GM12878 (cell line): Measurements from ENCODE around the gene A2ML1. TPM values are rescaled to one million over a fixed set of nuclear protein-coding genes. Genes with fewer than 3 reads are reported as not detected.

Experiments
- ATAC-seq: fragments of 200-7000 bp; cut with Tn5 transposase; 3 replicates; pipeline ENCODE4 v1.9.1; 2020; ENCODE audit warnings: mild to moderate bottlenecking, moderate library complexity
- BruUV-seq: library from RNA; stranded (reverse); fragments of 400-500 nt; replicated peaks from 2 replicates; lab custom pipeline; 2021; lab: Mats Ljungman, UMichigan
- CTCF ChIA-PET: fragments of 300-600 bp; sonication (Branson Sonifier 250); formaldehyde crosslinking; extraction: SDS; loops from one replicate; lab custom pipeline; 2021; ENCODE audit warnings: inconsistent platforms; lab: Yijun Ruan, JAX
- POLR2A ChIA-PET: fragments of 350-600 bp; formaldehyde crosslinking; extraction: SDS; loops from one replicate; lab custom pipeline; 2021; ENCODE audit warnings: inconsistent platforms; lab: Charles Lee
- RAD21 ChIA-PET: fragments of 300-600 bp; sonication (Branson Sonifier 250); formaldehyde crosslinking; loops from one replicate; lab custom pipeline; 2023; ENCODE audit warnings: antibody characterized with exemption; ENCODE audit not compliant: unreplicated experiment; lab: Charles Lee
- SMC1A ChIA-PET: fragments of 300-600 bp; sonication (Branson Sonifier 250); formaldehyde crosslinking; loops from one replicate; lab custom pipeline; 2023; ENCODE audit not compliant: unreplicated experiment, uncharacterized antibody; lab: Charles Lee
- DNase-seq: peaks from one replicate; pipeline ENCODE4 v3.0.0-alpha.2; 2011; ENCODE audit warnings: low read depth, low spot score
- FAIRE-seq: peaks from 3 replicates; lab custom pipeline; 2011; peaks lifted over from hg19 to GRCh38; lab: Jason Lieb, UNC
- H2AFZ ChIP-seq: 2 replicates; pipeline ENCODE4 v1.6.0; 2011; ENCODE audit warnings: low read depth, low read length, control low read depth; ENCODE audit not compliant: control insufficient read depth
- H3K27ac ChIP-seq: 2 replicates; pipeline ENCODE4 v1.5.1; 2011; ENCODE audit warnings: control low read depth; ENCODE audit not compliant: control insufficient read depth, insufficient read depth
- H3K27me3 ChIP-seq, 2 experiments: replicated peaks in 1 of 2; 2 replicates each; pipeline versions ENCODE4 v1.6.0 to v1.6.1; 2011; ENCODE audit warnings: low read length in 1 of 2; ENCODE audit not compliant: control insufficient read depth in 2 of 2, insufficient read depth in 2 of 2
- H3K36me3 ChIP-seq, 2 experiments: 2 replicates each; pipeline ENCODE4 v1.5.1; 2011; ENCODE audit warnings: low read length in 1 of 2; ENCODE audit not compliant: control insufficient read depth in 2 of 2, insufficient read depth in 2 of 2
- H3K4me1 ChIP-seq: 2 replicates; pipeline ENCODE4 v1.6.1; 2011; ENCODE audit warnings: mild to moderate bottlenecking, low read length, moderate library complexity, mixed read lengths; ENCODE audit not compliant: control insufficient read depth, insufficient read depth
- H3K4me2 ChIP-seq: 2 replicates; pipeline ENCODE4 v1.6.0; 2011; ENCODE audit warnings: control low read depth; ENCODE audit not compliant: control insufficient read depth, insufficient read depth
- H3K4me3 ChIP-seq: fragments of 200-600 bp; sonication (generic); 2 replicates; pipeline ENCODE4 v1.5.1; 2016
- H3K79me2 ChIP-seq: 2 replicates; pipeline ENCODE4 v1.6.0; 2011; ENCODE audit warnings: low read length; ENCODE audit not compliant: control insufficient read depth, insufficient read depth
- H3K9ac ChIP-seq: 2 replicates; pipeline ENCODE4 v1.8.0; 2011; ENCODE audit warnings: low read length, control low read depth, mixed read lengths; ENCODE audit not compliant: control insufficient read depth, insufficient read depth
- H3K9me3 ChIP-seq: replicated peaks from 3 replicates; pipeline ENCODE4 v1.5.1; 2011; ENCODE audit warnings: mild to moderate bottlenecking, low read length; ENCODE audit not compliant: control insufficient read depth, insufficient read depth
- H4K20me1 ChIP-seq: 2 replicates; pipeline ENCODE4 v1.6.0; 2011; ENCODE audit not compliant: control insufficient read depth, insufficient read depth
- CTCF ChIP-seq, 3 experiments: IDR thresholded peaks in 2 of 3; conservative IDR thresholded peaks in 1 of 3; 2 replicates each; pipeline ENCODE4 v1.5.1; 2011; ENCODE audit warnings: low read depth in 3 of 3, low read length in 3 of 3, mild to moderate bottlenecking in 3 of 3, control low read depth in 2 of 3, moderate library complexity in 2 of 3, inconsistent platforms in 1 of 3, mixed read lengths in 1 of 3; ENCODE audit not compliant: control insufficient read depth in 2 of 3, insufficient read depth in 1 of 3; ENCODE audit errors: extremely low read depth in 1 of 3
- EED ChIP-seq: sonication (generic); IDR thresholded peaks from 2 replicates; pipeline ENCODE4 v1.6.1; 2016; ENCODE audit warnings: antibody characterized with exemption, low read depth
- JUND ChIP-seq: IDR thresholded peaks from 2 replicates; pipeline ENCODE4 v1.6.1; 2012; ENCODE audit warnings: low read depth, mild to moderate bottlenecking, low read length, improper control_type of control experiment, moderate library complexity
- WGBS: methylation state at CpG from one replicate; pipeline ENCODE4 v1.1.6; 2016; ENCODE audit warnings: low lambda C conversion rate; ENCODE audit not compliant: insufficient replicate concordance, insufficient coverage; ENCODE audit errors: missing lambda C conversion rate; 5-methylcytosine and 5-hydroxymethylcytosine counted together
- in situ Hi-C: fragments of 300-500 bp; cut with MboI; formaldehyde crosslinking; loops from 9 replicates; pipeline ENCODE4 v1.14.3; 2018; ENCODE audit warnings: mixed read lengths
- intact Hi-C: fragments of 100-400 bp; cut with micrococcal nuclease; formaldehyde crosslinking; loops from one replicate; pipeline ENCODE4 v1.14.2; 2022; ENCODE audit not compliant: unreplicated experiment
- polyA plus RNA-seq, 11 experiments: library from polyadenylated mRNA; depleted of rRNA in 4 of 11; unstranded in 6 of 11; stranded (reverse) in 5 of 11; fragments of >200 nt; fragmentation: Nextera tagmentation in 4 of 11; fragmentation: Illumina TruSeq in 1 of 11; extraction: Ambion mirVana in 4 of 11; extraction: Trizol in 1 of 11; gene quantifications; 1 replicate in 1 of 11; 2 replicates in 10 of 11; pipeline versions ENCODE4 v1.2.1 to v1.2.3, GENCODE V29; 2011 to 2016; ENCODE audit warnings: inconsistent platforms in 2 of 11, missing spikeins in 2 of 11, low read depth in 1 of 11
- total RNA-seq, 4 experiments: library from RNA; depleted of rRNA in 3 of 4; stranded (reverse); fragments of >200 nt in 3 of 4; fragmentation: Illumina TruSeq in 1 of 4; extraction: Trizol in 1 of 4; gene quantifications; 2 replicates each; pipeline versions ENCODE4 v1.2.1 to v1.2.3, GENCODE V29; 2013 to 2021

Gene A2ML1
- total and polyA plus RNA-seq, 10 of the 15 experiments (the other 5 are each of a cell fraction or from before 2014, with no cell fraction given), result not detected

GRCh38 chr12:8781381-8782127 is 40.9 kb upstream of the A2ML1 start:
- no peak overlapping the region for H3K4me3 ChIP-seq
- intact Hi-C loops, result loop anchor here (5.0 kb wide), 2 partner anchors 239 to 261 kb away; partner anchors contain the start of gene CLEC4E
- H3K27me3 ChIP-seq, result no peaks in the 10 kb centered on the region; a peak in 1 of 4 replicates
- no peak overlapping the region for H3K4me2 ChIP-seq
- TF ChIP-seq JUND, result no peak
- no peak for TF ChIP-seq CTCF (IDR thresholded peaks at IDR 0.05 in 2 of 3, conservative IDR thresholded peaks at IDR 0.05 in 1 of 3; ENCODE audit: control insufficient read depth in 2 of 3, extremely low read depth in 1 of 3, insufficient read depth in 1 of 3, low read depth in 3 of 3, low read length in 3 of 3)
- no peak for TF ChIP-seq EED
- H3K79me2 ChIP-seq, result no peaks in the 10 kb centered on the region
- H3K4me1 ChIP-seq, result no peaks in the 10 kb centered on the region
- ATAC-seq, result no peak
- RAD21 ChIA-PET, result no interaction called here
- BruUV-seq, result no TSS peak
- H4K20me1 ChIP-seq, result no peaks in the 10 kb centered on the region
- H3K9me3 ChIP-seq, result no peaks in the 10 kb centered on the region
- no peak for FAIRE-seq
- no peaks in the 10 kb centered on the region for H3K36me3 ChIP-seq
- SMC1A ChIA-PET, result interaction anchor here (1.5 to 1.7 kb wide), 2 partner anchors 72 to 79 kb away, joined by 3 to 5 read pairs; no protein-coding TSS in a partner anchor
- DNase-seq, result no peak
- CTCF ChIA-PET, result interaction anchor here (1.3 kb wide), 1 partner anchor 268 kb away, joined by 6 read pairs; no protein-coding TSS in a partner anchor
- no peak overlapping the region for H3K9ac ChIP-seq
- in situ Hi-C loops, result no loop called here
- 100% methylated on average over 2 of the region's 2 CpGs for WGBS
- no peak overlapping the region for H3K27ac ChIP-seq
- POLR2A ChIA-PET, result no interaction called here
- H2AFZ ChIP-seq, result no peak overlapping the region
